Neutrophil (primary cell): ENCODE data around the gene PHF20.

Experiments used
- H3K27ac ChIP-seq: fragments of 200-600 bp; sonication (generic); 2 replicates; pipeline ENCODE4 v1.5.1; 2016; ENCODE audit warnings: mild to moderate bottlenecking, moderate library complexity
- H3K27me3 ChIP-seq: fragments of 200-600 bp; sonication (generic); 2 replicates; pipeline ENCODE4 v1.6.0; 2016; ENCODE audit warnings: mild to moderate bottlenecking
- H3K36me3 ChIP-seq: fragments of 200-600 bp; sonication (generic); 2 replicates; pipeline ENCODE4 v1.5.1; 2017
- H3K4me1 ChIP-seq, 2 experiments: fragments of 200-600 bp in 1 of 2; sonication (generic) in 1 of 2; 1 replicate in 1 of 2; 2 replicates in 1 of 2; pipeline versions ENCODE4 v1.5.1 to v1.6.1; 2013 to 2016; ENCODE audit warnings: low read depth in 1 of 2, low read length in 1 of 2, mild to moderate bottlenecking in 1 of 2, moderate library complexity in 1 of 2; ENCODE audit not compliant: control insufficient read depth in 1 of 2, insufficient read depth in 1 of 2
- H3K4me3 ChIP-seq, 2 experiments: fragments of 200-600 bp in 1 of 2; sonication (generic) in 1 of 2; 1 replicate in 1 of 2; 2 replicates in 1 of 2; pipeline ENCODE4 v1.5.1; 2013 to 2016; ENCODE audit warnings: low read depth in 1 of 2, low read length in 1 of 2, mild to moderate bottlenecking in 1 of 2, moderate library complexity in 1 of 2
- H3K9me3 ChIP-seq: fragments of 200-600 bp; sonication (generic); 2 replicates; pipeline ENCODE4 v1.5.1; 2016
- CTCF ChIP-seq: fragments of 200-600 bp; sonication (generic); IDR thresholded peaks from 2 replicates; pipeline ENCODE4 v1.5.1; 2016; ENCODE audit warnings: antibody characterized with exemption

Gene PHF20

GRCh38 chr20:35729283-35729807, 42.5 kb upstream of the PHF20 start:
- Histone ChIP-seq H3K4me1 (peaks cover 5 to 19% of the 10 kb centered on the region in 2 experiments), H3K36me3 (peaks cover 100% of the 10 kb centered on the region), H3K27me3 (no peaks in the 10 kb centered on the region), H3K9me3 (no peaks in the 10 kb centered on the region), H3K4me3 (no peak overlapping the region), H3K27ac (peak overlapping the region; percentile 2)
- TF ChIP-seq CTCF, result no peak

GRCh38 chr20:35729836-35730582, 41.8 kb upstream of the PHF20 start:
- H3K4me1 ChIP-seq, result peaks cover 8 to 19% of the 10 kb centered on the region in 2 experiments
- no peak overlapping the region for H3K4me3 ChIP-seq
- no peaks in the 10 kb centered on the region for H3K9me3 ChIP-seq
- no peaks in the 10 kb centered on the region for H3K27me3 ChIP-seq
- H3K27ac ChIP-seq, result peak overlapping the region; percentile 2
- H3K36me3 ChIP-seq, result peaks cover 100% of the 10 kb centered on the region
- TF ChIP-seq CTCF, result no peak

DNA sequence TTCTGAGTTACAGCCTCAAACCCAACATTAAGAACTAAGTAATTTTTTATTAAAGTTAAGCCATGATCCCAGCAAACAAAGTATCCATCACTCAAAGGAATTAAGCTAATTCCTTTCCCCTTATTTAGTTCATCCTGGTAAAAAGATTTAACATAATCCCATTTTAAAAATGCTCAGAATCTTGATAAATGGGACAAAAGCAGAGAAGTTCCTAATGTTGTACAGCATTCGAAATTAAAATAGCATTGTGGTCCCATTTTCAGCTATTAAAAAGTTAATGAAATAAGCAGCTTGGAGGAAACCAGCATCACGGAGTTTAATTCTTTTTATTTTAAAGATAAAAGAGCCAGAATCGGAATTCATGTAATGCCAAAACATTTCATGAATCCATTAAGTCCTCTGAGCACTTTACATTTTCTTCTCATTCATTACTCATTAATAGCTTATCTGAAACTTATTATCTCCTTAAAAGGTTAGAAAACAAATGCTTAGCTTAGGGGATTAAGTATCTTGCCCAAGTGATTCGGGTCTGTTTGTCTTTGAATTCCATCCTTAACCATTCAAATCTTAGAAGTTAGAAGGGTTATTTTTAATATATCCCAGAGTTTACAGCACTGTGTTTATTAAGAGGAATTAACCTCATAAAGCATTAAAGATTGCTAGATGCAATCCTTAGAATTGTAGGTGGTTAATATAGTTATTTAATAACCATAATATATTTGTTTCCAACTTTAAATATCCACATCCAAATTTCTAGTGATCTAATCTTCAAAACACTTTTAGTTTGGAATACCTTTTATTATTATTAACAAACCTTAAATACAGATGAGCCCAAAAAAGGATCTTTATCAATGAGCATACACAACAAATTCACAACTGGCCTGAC, 41.0 kb upstream of the PHF20 start:
- Histone ChIP-seq H3K27me3 (no peaks in the 10 kb centered on the region), H3K36me3 (peaks cover 100% of the 10 kb centered on the region), H3K27ac (peak overlapping the region; percentile 11), H3K4me1 (peaks cover 8 to 19% of the 10 kb centered on the region in 2 experiments), H3K9me3 (no peaks in the 10 kb centered on the region), H3K4me3 (no peak overlapping the region)
- no peak for TF ChIP-seq CTCF

GRCh38 chr20:35731469-35731788, 40.4 kb upstream of the PHF20 start:
- TF ChIP-seq CTCF, result no peak
- no peaks in the 10 kb centered on the region for H3K27me3 ChIP-seq
- H3K27ac ChIP-seq, result peak overlapping the region; percentile 11
- H3K4me3 ChIP-seq, result no peak overlapping the region
- H3K4me1 ChIP-seq, result peaks cover 8 to 19% of the 10 kb centered on the region in 2 experiments
- no peaks in the 10 kb centered on the region for H3K9me3 ChIP-seq
- peaks cover 100% of the 10 kb centered on the region for H3K36me3 ChIP-seq

DNA sequence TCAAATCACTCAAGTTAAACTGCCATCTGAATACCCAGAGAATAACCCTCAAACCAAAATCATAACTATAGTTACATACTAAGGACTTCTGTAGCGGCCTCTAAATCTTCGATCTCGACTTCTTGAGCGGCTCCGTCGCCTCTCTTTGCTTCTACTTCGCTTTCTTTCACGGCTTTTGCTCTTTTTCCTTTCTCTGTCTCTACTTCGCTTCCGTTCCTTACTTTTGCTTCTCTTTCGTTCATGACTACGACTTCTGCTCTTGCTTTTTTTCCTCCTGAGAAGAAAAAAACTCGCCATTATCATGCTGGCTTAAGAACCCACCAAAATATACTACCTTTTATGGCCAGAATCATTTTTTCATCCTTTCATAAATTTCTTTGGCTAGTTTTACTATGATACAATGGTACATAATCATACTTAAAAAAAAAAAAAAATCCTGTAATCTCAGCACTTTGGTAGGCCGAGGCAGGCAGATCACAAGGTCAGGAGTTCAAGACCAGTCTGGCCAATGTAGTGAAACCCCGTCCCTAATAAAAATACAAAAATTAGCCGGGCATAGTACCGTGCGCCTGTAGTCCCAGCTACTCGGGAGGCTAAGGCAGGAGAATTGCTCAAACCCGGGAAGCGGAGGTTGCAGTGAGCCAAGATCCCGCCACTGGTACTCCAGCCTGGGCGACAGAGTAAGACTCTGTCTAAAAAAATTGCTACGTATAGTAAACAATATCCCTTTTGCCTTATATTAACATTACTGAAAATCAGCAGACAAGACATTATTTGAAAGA, 39.8 kb upstream of the PHF20 start:
- Histone ChIP-seq H3K4me1 (peaks cover 6 to 13% of the 10 kb centered on the region in 2 experiments), H3K9me3 (no peaks in the 10 kb centered on the region), H3K27ac (peak overlapping the region; percentile 11), H3K27me3 (no peaks in the 10 kb centered on the region), H3K4me3 (no peak overlapping the region), H3K36me3 (peaks cover 100% of the 10 kb centered on the region)
- no peak for TF ChIP-seq CTCF
